GM12892 (cell line): ENCODE data around the gene SCAP.
A peak's percentile ranks its signal among the peaks of the same experiment; 100 is the strongest.

Experiments
- DNase-seq: peaks from one replicate; pipeline ENCODE4 v3.0.0; 2011; ENCODE audit not compliant: insufficient read length
- FAIRE-seq: peaks from 2 replicates; lab custom pipeline; 2011; peaks lifted over from hg19 to GRCh38; lab: Jason Lieb, UNC
- POLR2A ChIP-seq: IDR thresholded peaks from 2 replicates; pipeline ENCODE4 v1.6.1; 2011; ENCODE audit warnings: low read depth, low read length, control low read depth
- POLR2AphosphoS5 ChIP-seq: IDR thresholded peaks from 2 replicates; pipeline ENCODE4 v1.6.1; 2011; ENCODE audit warnings: low read depth, low read length, control low read depth
- TAF1 ChIP-seq: IDR thresholded peaks from 2 replicates; pipeline ENCODE4 v1.6.1; 2011; ENCODE audit warnings: low read depth, mild to moderate bottlenecking, control low read depth, low read length, borderline replicate concordance

SCAP gene

GRCh38 chr3:47425959-47426358 is 49.8 kb downstream of the SCAP start:
- TF ChIP-seq POLR2A, result no peak
- no peak for TF ChIP-seq POLR2AphosphoS5
- no peak for TF ChIP-seq TAF1
- no peak for DNase-seq
- no peak for FAIRE-seq

DNA sequence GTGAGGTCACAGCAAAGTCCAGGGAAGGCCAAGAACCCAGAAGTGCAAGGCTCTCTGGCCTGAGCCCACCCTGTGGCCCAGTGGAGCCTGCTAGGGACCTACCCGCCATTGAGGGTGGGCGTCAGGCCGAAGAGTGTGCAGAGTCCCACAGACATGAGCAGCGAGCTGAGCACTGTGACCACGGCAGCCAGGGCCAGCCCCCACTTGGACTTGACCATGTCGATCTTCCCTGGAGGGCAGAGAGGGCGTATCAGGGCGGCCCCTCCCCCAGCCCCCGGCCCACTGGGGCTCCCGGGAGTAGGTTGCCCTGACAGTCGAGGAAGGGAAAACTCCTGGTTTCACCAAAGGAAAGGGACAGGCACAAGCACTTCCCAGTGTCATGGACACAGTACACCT is 50.4 kb downstream of the SCAP start:
- DNase-seq (no peak), FAIRE-seq (no peak)
- TF ChIP-seq POLR2A (no peak), POLR2AphosphoS5 (no peak), TAF1 (no peak)

DNA sequence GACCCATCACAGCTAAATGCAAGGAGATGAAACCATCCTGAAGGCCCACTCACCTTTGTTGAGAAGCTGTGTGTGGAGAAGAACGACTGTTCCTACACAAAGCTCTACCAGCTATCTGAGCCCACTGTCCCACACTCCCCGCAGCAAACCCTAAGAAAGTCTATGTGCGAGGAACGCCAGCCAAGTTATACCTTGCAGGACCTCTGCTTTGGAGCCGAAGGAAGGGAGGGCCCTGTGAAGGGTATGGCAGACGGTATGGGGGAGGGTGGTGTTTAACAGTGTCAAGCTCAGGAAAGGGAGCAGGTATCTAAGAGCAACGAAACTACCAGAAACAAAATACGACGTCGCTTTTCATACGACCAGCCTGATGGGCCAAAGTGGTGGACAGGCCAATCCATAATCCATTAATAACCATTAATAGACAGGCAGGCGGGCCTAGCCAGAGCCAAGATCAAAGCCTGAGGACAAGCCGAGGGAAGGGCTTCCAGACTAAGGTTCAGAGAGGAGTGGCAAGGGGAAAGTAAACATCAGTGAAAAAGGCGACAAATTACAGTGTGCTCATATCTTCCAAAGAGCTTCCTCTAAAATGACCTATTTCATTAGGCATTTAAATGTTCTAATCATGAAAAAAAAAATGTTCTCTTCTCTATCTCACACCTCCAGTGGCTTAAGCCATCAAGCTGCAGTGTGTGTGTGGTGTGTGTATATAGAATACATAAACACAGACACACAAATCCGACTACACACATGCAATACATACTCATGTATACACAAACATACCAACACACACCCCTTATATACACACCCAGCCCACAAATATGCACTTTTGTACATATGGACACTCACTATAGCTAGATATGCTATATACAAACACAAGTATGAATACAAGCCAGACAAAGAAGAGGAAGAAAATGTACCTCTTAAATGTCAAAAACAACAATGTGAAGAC is 51.0 kb downstream of the SCAP start:
- DNase-seq (no peak), FAIRE-seq (no peak)
- TF ChIP-seq POLR2AphosphoS5 (no peak), TAF1 (no peak), POLR2A (no peak)

- DNase-seq, result no peak
- TF ChIP-seq TAF1, result no peak
- no peak for TF ChIP-seq POLR2A
- no peak for TF ChIP-seq POLR2AphosphoS5
- no peak for FAIRE-seq
Observed at GRCh38 chr3:47423548-47424145, 52.1 kb downstream of the SCAP start.

GRCh38 chr3:47422743-47423142 is 53.0 kb downstream of the SCAP start:
- FAIRE-seq (no peak), DNase-seq (no peak)
- no peak for TF ChIP-seq POLR2AphosphoS5

GRCh38 chr3:47421741-47422649 is 53.7 kb downstream of the SCAP start:
- FAIRE-seq (peak; percentile 53), DNase-seq (no peak)
- TF ChIP-seq TAF1 (no peak), POLR2AphosphoS5 (no peak)

- FAIRE-seq, result peak; percentile 99
- DNase-seq, result peak; percentile 91
- TF ChIP-seq TAF1 (no peak), POLR2A (peak; percentile 2; the same call in 1 of the 2 replicates)
Observed at GRCh38 chr3:47420511-47421484, 54.9 kb downstream of the SCAP start.

GRCh38 chr3:47420044-47420430 is 55.7 kb downstream of the SCAP start:
- FAIRE-seq, result no peak
- TF ChIP-seq POLR2AphosphoS5 (no peak), TAF1 (no peak), POLR2A (no peak)
- no peak for DNase-seq

GRCh38 chr3:47419083-47420043 is 56.4 kb downstream of the SCAP start:
- no peak for TF ChIP-seq TAF1
- no peak for TF ChIP-seq POLR2AphosphoS5
- TF ChIP-seq POLR2A, result no peak
- FAIRE-seq (no peak), DNase-seq (no peak)

DNA sequence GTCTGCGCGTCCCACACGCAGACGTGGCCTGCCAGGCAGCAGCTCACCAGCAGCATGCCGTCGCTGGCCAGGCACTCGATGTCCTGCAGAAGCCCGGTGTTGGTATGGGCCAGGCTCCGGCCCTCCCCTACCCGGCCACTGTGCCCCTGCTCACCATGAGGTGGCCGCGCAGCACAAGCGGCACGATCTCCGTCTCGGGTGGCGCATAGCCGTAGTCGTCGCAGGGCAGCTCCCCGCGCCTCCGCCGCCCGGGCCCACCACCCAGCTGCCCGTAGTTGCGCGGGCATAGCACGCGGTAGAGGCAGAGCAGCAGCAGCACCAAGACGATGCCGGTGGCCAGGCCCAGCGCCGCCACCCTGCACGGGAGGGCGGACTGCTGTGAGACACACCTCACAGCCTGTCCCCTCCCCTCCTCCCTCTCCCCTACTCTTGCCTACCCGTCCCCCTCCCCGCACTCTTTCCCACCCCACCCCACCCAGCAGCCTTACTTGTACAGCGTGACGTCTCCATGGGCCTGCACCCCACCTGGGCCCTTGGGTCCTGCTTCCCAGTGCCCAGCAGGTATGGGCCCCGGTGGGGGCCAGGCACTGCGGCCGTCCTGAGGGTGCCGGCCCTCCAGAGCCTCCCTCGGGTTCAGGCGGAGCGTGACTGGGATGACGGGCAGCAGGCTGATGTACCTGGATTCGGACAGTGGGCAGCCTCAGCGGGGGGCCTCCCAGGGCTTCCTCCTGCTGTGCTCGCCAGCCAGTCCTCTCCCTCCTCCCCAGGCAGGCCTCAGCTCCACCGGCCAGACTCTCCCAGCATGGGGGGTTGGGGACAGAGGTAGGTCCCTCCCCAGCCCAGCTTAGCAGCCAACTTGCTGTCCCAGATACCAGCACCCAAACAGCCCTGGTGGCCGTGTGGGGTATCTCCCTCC is 57.3 kb downstream of the SCAP start:
- FAIRE-seq, result no peak
- no peak for DNase-seq
- no peak for TF ChIP-seq POLR2A
- no peak for TF ChIP-seq POLR2AphosphoS5
- TF ChIP-seq TAF1, result no peak
